KMS-11 (cell line): ENCODE measurements around the gene MLF1.

Source experiments
- H2AFZ ChIP-seq: fragments of 200-600 bp; sonication (generic); 2 replicates; pipeline ENCODE4 v1.6.1; 2016; ENCODE audit warnings: antibody characterized with exemption, mixed run types, low read depth
- H3K27ac ChIP-seq: fragments of 200-600 bp; sonication (generic); 2 replicates; pipeline ENCODE4 v1.6.1; 2016; ENCODE audit warnings: mild to moderate bottlenecking, mixed run types
- H3K27me3 ChIP-seq: fragments of 200-600 bp; sonication (generic); 2 replicates; pipeline ENCODE4 v1.6.1; 2017; ENCODE audit warnings: mild to moderate bottlenecking, low read depth, mixed run types, moderate library complexity; ENCODE audit not compliant: insufficient read depth
- H3K36me3 ChIP-seq: fragments of 200-600 bp; sonication (generic); 2 replicates; pipeline ENCODE4 v1.6.1; 2017; ENCODE audit warnings: mild to moderate bottlenecking, mixed run types; ENCODE audit not compliant: insufficient read depth
- H3K4me1 ChIP-seq: fragments of 200-600 bp; sonication (generic); 2 replicates; pipeline ENCODE4 v1.6.1; 2016; ENCODE audit warnings: mild to moderate bottlenecking, low read depth, mixed run types; ENCODE audit not compliant: poor library complexity, severe bottlenecking
- H3K4me2 ChIP-seq: fragments of 200-600 bp; sonication (generic); 2 replicates; pipeline ENCODE4 v1.7.0; 2016; ENCODE audit warnings: mild to moderate bottlenecking, mixed run types
- H3K4me3 ChIP-seq: fragments of 200-600 bp; sonication (generic); IDR thresholded peaks from 2 replicates; pipeline ENCODE4 v1.6.1; 2017; ENCODE audit warnings: low read depth, low read length, mixed read lengths; ENCODE audit not compliant: insufficient read depth
- H3K79me2 ChIP-seq: fragments of 200-600 bp; sonication (generic); 2 replicates; pipeline ENCODE4 v1.6.1; 2016; ENCODE audit warnings: low read depth, mixed run types; ENCODE audit not compliant: insufficient read depth
- H3K9ac ChIP-seq: fragments of 200-600 bp; sonication (generic); 2 replicates; pipeline ENCODE4 v1.6.1; 2016; ENCODE audit warnings: mild to moderate bottlenecking, mixed run types
- H4K20me1 ChIP-seq: fragments of 200-600 bp; sonication (generic); 2 replicates; pipeline ENCODE4 v1.6.1; 2016; ENCODE audit warnings: mild to moderate bottlenecking, mixed run types; ENCODE audit not compliant: insufficient read depth
- CTCF ChIP-seq: fragments of 200-600 bp; sonication (generic); conservative IDR thresholded peaks from 2 replicates; pipeline ENCODE4 v1.6.1; 2017; ENCODE audit warnings: low read depth, mild to moderate bottlenecking, antibody characterized with exemption, low read length, moderate library complexity, mixed read lengths

Gene MLF1

GRCh38 chr3:158574646-158575045 lies 3.7 kb downstream of the MLF1 start:
- Histone ChIP-seq H3K27ac (no peak overlapping the region), H3K79me2 (no peaks in the 10 kb centered on the region), H3K9ac (no peak overlapping the region), H3K36me3 (no peaks in the 10 kb centered on the region), H3K4me2 (no peak overlapping the region), H3K4me3 (no peak overlapping the region), H2AFZ (no peak overlapping the region), H3K27me3 (no peaks in the 10 kb centered on the region), H4K20me1 (no peaks in the 10 kb centered on the region), H3K4me1 (peaks cover 6% of the 10 kb centered on the region)
- no peak for TF ChIP-seq CTCF

GRCh38 chr3:158590223-158590622 lies 19.2 kb downstream of the MLF1 start:
- TF ChIP-seq CTCF = no peak
- no peak overlapping the region for H3K9ac ChIP-seq
- H2AFZ ChIP-seq = no peak overlapping the region
- H3K27me3 ChIP-seq = no peaks in the 10 kb centered on the region
- no peaks in the 10 kb centered on the region for H3K4me1 ChIP-seq
- H3K4me2 ChIP-seq = no peak overlapping the region
- no peak overlapping the region for H3K27ac ChIP-seq
- no peaks in the 10 kb centered on the region for H3K36me3 ChIP-seq
- no peaks in the 10 kb centered on the region for H4K20me1 ChIP-seq
- H3K79me2 ChIP-seq = no peaks in the 10 kb centered on the region
- H3K4me3 ChIP-seq = no peak overlapping the region

- H3K79me2 ChIP-seq = no peaks in the 10 kb centered on the region
- no peak overlapping the region for H2AFZ ChIP-seq
- no peak overlapping the region for H3K4me2 ChIP-seq
- H3K36me3 ChIP-seq = no peaks in the 10 kb centered on the region; the same call in 1 of the 2 replicates
- no peak overlapping the region for H3K27ac ChIP-seq
- no peak overlapping the region for H3K9ac ChIP-seq
- no peaks in the 10 kb centered on the region for H4K20me1 ChIP-seq
- H3K4me1 ChIP-seq = peaks cover 5% of the 10 kb centered on the region
- no peak for TF ChIP-seq CTCF
- no peak overlapping the region for H3K4me3 ChIP-seq
- H3K27me3 ChIP-seq = no peaks in the 10 kb centered on the region
Measured at GRCh38 chr3:158600787-158601186, 29.8 kb downstream of the MLF1 start.

- no peak overlapping the region for H3K27ac ChIP-seq
- H3K4me3 ChIP-seq = no peak overlapping the region
- no peaks in the 10 kb centered on the region for H4K20me1 ChIP-seq
- no peak overlapping the region for H2AFZ ChIP-seq
- H3K4me1 ChIP-seq = peaks cover 5% of the 10 kb centered on the region
- H3K27me3 ChIP-seq = no peaks in the 10 kb centered on the region
- H3K4me2 ChIP-seq = no peak overlapping the region
- H3K79me2 ChIP-seq = no peaks in the 10 kb centered on the region
- TF ChIP-seq CTCF = no peak
- H3K36me3 ChIP-seq = no peaks in the 10 kb centered on the region; the same call in 1 of the 2 replicates
- no peak overlapping the region for H3K9ac ChIP-seq
Measured at GRCh38 chr3:158602227-158602626, 31.2 kb downstream of the MLF1 start.
